Subcutaneous abdominal adipose tissue (tissue), 5 donors: ENCODE data around the gene BARX1.

ENCODE experiments used
- H3K27ac ChIP-seq: one replicate; pipeline ENCODE4 v1.7.0; 2013; ENCODE audit warnings: low read depth, mild to moderate bottlenecking, inconsistent platforms, low read length, moderate library complexity
- H3K27me3 ChIP-seq, 5 donors: one replicate each; pipeline ENCODE4 v1.7.0; 2013; ENCODE audit warnings: low read length in 5 of 5, inconsistent platforms in 1 of 5; ENCODE audit not compliant: control insufficient read depth in 5 of 5, insufficient read depth in 4 of 5
- H3K36me3 ChIP-seq, 5 donors: one replicate each; pipeline ENCODE4 v1.7.0; 2013; ENCODE audit warnings: low read length in 5 of 5; ENCODE audit not compliant: control insufficient read depth in 5 of 5, insufficient read depth in 5 of 5
- H3K4me1 ChIP-seq, 5 donors: one replicate each; pipeline ENCODE4 v1.7.0; 2013; ENCODE audit warnings: low read length in 5 of 5, mild to moderate bottlenecking in 3 of 5, moderate library complexity in 1 of 5; ENCODE audit not compliant: control insufficient read depth in 5 of 5, insufficient read depth in 5 of 5
- H3K4me3 ChIP-seq, 5 donors: one replicate each; pipeline ENCODE4 v1.7.0; 2013; ENCODE audit warnings: low read length in 5 of 5, low read depth in 1 of 5
- H3K9ac ChIP-seq, 5 donors: one replicate each; pipeline ENCODE4 v1.7.0; 2013; ENCODE audit warnings: low read length in 5 of 5, mild to moderate bottlenecking in 4 of 5, moderate library complexity in 3 of 5
- H3K9me3 ChIP-seq, 5 donors: one replicate each; pipeline ENCODE4 v1.7.0; 2013; ENCODE audit warnings: low read length in 5 of 5; ENCODE audit not compliant: control insufficient read depth in 5 of 5
- donor health status: healthy.
- donor health status: healthy.
- donor health status: healthy.
- donor health status: healthy.
- donor health status: healthy.

Gene BARX1

DNA sequence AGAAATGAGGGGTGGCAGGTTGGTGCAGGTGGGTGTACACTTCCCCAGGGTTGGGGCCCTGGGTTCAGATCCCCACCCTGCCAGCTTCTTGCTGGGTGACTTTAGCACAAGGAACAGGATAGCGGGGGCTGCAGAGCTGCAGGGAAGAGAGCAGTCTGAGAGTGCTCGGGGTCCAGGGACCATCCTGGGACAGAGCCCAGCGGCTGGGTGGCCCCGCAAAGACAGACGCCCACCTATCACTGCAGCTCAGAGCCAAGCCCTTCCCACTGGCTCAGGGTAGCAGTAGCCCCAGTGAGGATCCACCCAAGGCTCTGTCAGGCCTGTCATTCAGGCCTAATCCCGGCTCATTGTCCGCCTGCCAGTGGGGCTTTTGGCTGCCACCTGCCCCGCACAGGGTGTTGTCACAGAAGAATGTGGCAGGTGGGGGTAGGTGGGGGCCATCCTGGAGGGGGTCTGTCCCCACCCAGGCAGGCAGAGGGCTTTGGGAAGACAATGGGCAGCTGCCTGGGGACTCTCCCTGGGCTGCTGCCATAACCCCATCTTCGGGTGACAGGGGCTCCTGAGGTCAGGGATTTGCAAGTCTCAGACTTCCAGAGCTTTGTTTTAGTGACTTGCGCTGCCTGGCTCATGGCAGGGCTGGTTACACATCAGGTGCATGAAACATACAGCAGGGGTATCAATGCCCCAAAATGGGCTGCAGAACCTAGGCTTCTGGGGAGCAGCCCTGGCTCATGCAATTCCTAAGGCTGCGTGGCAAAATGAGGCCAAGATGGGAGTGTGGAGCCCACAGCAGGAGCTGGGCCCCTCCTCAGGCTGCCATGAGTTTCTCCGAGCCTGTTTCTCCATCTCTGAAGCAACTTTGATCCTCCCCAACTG is 52.1 kb downstream of the BARX1 start:
- no peak overlapping the region for H3K9ac ChIP-seq
- H3K27me3 ChIP-seq = peaks cover 4 to 14% (median 7%) of the 10 kb centered on the region in 5 donors
- peaks cover 0 to 11% (median 7%) of the 10 kb centered on the region in 5 donors for H3K9me3 ChIP-seq
- H3K4me3 ChIP-seq = no peak overlapping the region
- H3K36me3 ChIP-seq = no peaks in the 10 kb centered on the region
- no peaks in the 10 kb centered on the region for H3K4me1 ChIP-seq
- no peak overlapping the region for H3K27ac ChIP-seq

DNA sequence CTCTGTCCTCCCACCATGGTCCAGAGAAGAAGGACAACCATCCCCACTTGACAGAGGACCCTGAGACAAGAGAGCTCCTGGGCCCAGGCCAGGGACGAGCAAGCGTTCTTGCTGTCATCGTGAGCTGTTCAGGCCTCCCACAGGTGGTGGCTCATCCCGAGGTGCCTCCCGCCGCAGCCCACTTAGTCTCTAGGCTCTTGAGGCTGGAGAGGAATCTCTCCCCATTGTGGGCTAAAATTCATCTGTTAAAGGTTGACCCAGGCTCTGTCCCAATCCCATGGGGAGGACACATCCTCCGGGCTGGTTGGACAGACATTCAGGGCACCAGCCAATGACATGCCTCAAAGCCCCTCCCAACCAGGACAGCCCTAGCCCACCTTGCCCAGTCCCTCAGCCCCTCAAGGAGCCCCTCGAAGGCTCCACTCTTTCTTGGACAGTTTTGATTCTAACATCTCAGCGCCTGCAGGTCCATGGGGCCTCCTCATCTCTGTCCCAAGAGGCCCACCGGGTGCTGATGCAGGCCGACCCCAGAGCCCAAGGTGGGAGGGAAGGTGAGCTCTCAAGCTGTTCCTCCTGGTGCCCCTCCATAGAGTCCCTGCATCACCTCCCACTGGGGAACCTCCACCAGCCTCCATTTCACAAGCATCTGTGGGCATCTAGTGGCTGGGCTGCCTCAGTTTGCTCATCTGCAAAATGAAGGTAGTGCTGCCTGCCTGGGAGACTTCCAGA is 52.9 kb downstream of the BARX1 start:
- Histone ChIP-seq H3K4me1 (no peaks in the 10 kb centered on the region), H3K9me3 (peaks cover 0 to 8% (median 7%) of the 10 kb centered on the region in 5 donors), H3K4me3 (no peak overlapping the region), H3K36me3 (no peaks in the 10 kb centered on the region), H3K27ac (no peak overlapping the region), H3K9ac (no peak overlapping the region), H3K27me3 (peaks cover 3 to 10% (median 3%) of the 10 kb centered on the region in 5 donors)
